ENCODE measurements around the gene ASTN2. TPM values are rescaled to one million over a fixed set of nuclear protein-coding genes. Genes with fewer than 3 reads are reported as not detected.

Gene ASTN2
- polyA plus RNA-seq, 1 donor from 2014 or later: 6.8 TPM

- Histone ChIP-seq H3F3A (ENCODE audit: insufficient read depth, low read length, poor library complexity, severe bottlenecking) (no peaks in the 10 kb centered on the region), H3K9me3 (ENCODE audit: low read length) (no peaks in the 10 kb centered on the region), H3K9me2 (ENCODE audit: insufficient read depth, low read length) (no peaks in the 10 kb centered on the region), H3K36me3 (ENCODE audit: insufficient read depth, low read length) (no peaks in the 10 kb centered on the region), H3K9ac (ENCODE audit: low read length) (no peak overlapping the region), H3K27me3 (ENCODE audit: insufficient read depth, low read depth, low read length) (no peaks in the 10 kb centered on the region), H4K20me1 (ENCODE audit: insufficient read depth) (no peaks in the 10 kb centered on the region), H3K27ac (ENCODE audit: low read length) (no peak overlapping the region), H3K79me2 (replicated peaks; ENCODE audit: insufficient read depth, low read length) (no peaks in the 10 kb centered on the region), H3K4me2 (ENCODE audit: low read length) (no peak overlapping the region), H2AFZ (ENCODE audit: low read depth, low read length) (no peak overlapping the region), H3K4me3 (ENCODE audit: low read length) (no peak overlapping the region)
- TF ChIP-seq RAD21 (conservative IDR thresholded peaks at IDR 0.05) (no peak), EP300 (conservative IDR thresholded peaks at IDR 0.05; ENCODE audit: poor library complexity, severe bottlenecking) (no peak), MXI1 (conservative IDR thresholded peaks at IDR 0.05; ENCODE audit: poor library complexity, severe bottlenecking) (no peak), REST (IDR thresholded peaks at IDR 0.05; ENCODE audit: borderline replicate concordance) (no peak), SMC3 (conservative IDR thresholded peaks at IDR 0.05; ENCODE audit: poor library complexity) (no peak)
These were observed 89.0 kb downstream of the ASTN2 start for GRCh38 chr9:117325831-117326230.

GRCh38 chr9:117325110-117325731 lies 89.6 kb downstream of the ASTN2 start:
- H3K9me3 ChIP-seq (ENCODE audit: low read length): no peaks in the 10 kb centered on the region
- TF ChIP-seq EP300 (conservative IDR thresholded peaks at IDR 0.05; ENCODE audit: poor library complexity, severe bottlenecking): no peak
- H3K4me2 ChIP-seq (ENCODE audit: low read length): no peak overlapping the region
- no peak overlapping the region for H3K4me3 ChIP-seq (ENCODE audit: low read length)
- H3K27me3 ChIP-seq (ENCODE audit: insufficient read depth, low read depth, low read length): no peaks in the 10 kb centered on the region
- H3K79me2 ChIP-seq (replicated peaks; ENCODE audit: insufficient read depth, low read length): no peaks in the 10 kb centered on the region
- no peak overlapping the region for H3K27ac ChIP-seq (ENCODE audit: low read length)
- H3F3A ChIP-seq (ENCODE audit: insufficient read depth, low read length, poor library complexity, severe bottlenecking): no peaks in the 10 kb centered on the region
- H3K9me2 ChIP-seq (ENCODE audit: insufficient read depth, low read length): no peaks in the 10 kb centered on the region
- H3K9ac ChIP-seq (ENCODE audit: low read length): no peak overlapping the region
- H4K20me1 ChIP-seq (ENCODE audit: insufficient read depth): no peaks in the 10 kb centered on the region
- no peak overlapping the region for H2AFZ ChIP-seq (ENCODE audit: low read depth, low read length)
- no peaks in the 10 kb centered on the region for H3K36me3 ChIP-seq (ENCODE audit: insufficient read depth, low read length)

- no peak for TF ChIP-seq TAF1 (IDR thresholded peaks at IDR 0.05; ENCODE audit: low read depth)
- no peak for TF ChIP-seq EZH2 (IDR thresholded peaks at IDR 0.05; ENCODE audit: borderline replicate concordance, insufficient read depth, low read length, poor library complexity, severe bottlenecking)
- H3K36me3 ChIP-seq (ENCODE audit: insufficient read depth, low read length): no peaks in the 10 kb centered on the region
- H3K27ac ChIP-seq (ENCODE audit: low read length): no peak overlapping the region
- H3K27me3 ChIP-seq (ENCODE audit: insufficient read depth, low read depth, low read length): no peaks in the 10 kb centered on the region
- no peak overlapping the region for H3K4me3 ChIP-seq (ENCODE audit: low read length)
- no peak overlapping the region for H2AFZ ChIP-seq (ENCODE audit: low read depth, low read length)
- no peaks in the 10 kb centered on the region for H3K9me3 ChIP-seq (ENCODE audit: low read length)
- no peaks in the 10 kb centered on the region for H3F3A ChIP-seq (ENCODE audit: insufficient read depth, low read length, poor library complexity, severe bottlenecking)
- H3K9me2 ChIP-seq (ENCODE audit: insufficient read depth, low read length): no peaks in the 10 kb centered on the region
- H3K4me2 ChIP-seq (ENCODE audit: low read length): no peak overlapping the region
- H3K79me2 ChIP-seq (replicated peaks; ENCODE audit: insufficient read depth, low read length): no peaks in the 10 kb centered on the region
- H4K20me1 ChIP-seq (ENCODE audit: insufficient read depth): no peaks in the 10 kb centered on the region
- no peak overlapping the region for H3K9ac ChIP-seq (ENCODE audit: low read length)
These were observed 91.5 kb downstream of the ASTN2 start for GRCh38 chr9:117323390-117323789.
